DMS114 treated with DMSO at 0.1 percent for 48 hours (cell line): ENCODE data around the gene CRYGN.

ENCODE experiments used
- DNase-seq: peaks from one replicate; lab custom pipeline; 2025; ENCODE audit not compliant: unreplicated experiment; lab: John Stamatoyannopoulos, UW

CRYGN gene

GRCh38 chr7:151393031-151393977, 46.6 kb downstream of the CRYGN start:
- DNase-seq, result no peak

GRCh38 chr7:151392426-151392825, 47.5 kb downstream of the CRYGN start:
- DNase-seq, result no peak

- DNase-seq, result no peak
Observed at GRCh38 chr7:151392002-151392401, 47.9 kb downstream of the CRYGN start.

- no peak for DNase-seq
Observed at GRCh38 chr7:151391358-151391730, 48.6 kb downstream of the CRYGN start.

- DNase-seq, result no peak
Observed at GRCh38 chr7:151390598-151391357, 49.2 kb downstream of the CRYGN start.

- DNase-seq, result no peak
Observed at GRCh38 chr7:151389768-151390597, 50.0 kb downstream of the CRYGN start.

GRCh38 chr7:151389096-151389767, 50.7 kb downstream of the CRYGN start:
- DNase-seq, result no peak

GRCh38 chr7:151388430-151388829, 51.5 kb downstream of the CRYGN start:
- no peak for DNase-seq

- no peak for DNase-seq
Observed at GRCh38 chr7:151388007-151388297, 52.0 kb downstream of the CRYGN start.

- no peak for DNase-seq
Observed at GRCh38 chr7:151387161-151388006, 52.6 kb downstream of the CRYGN start.

- no peak for DNase-seq
Observed at GRCh38 chr7:151386301-151387160, 53.4 kb downstream of the CRYGN start.

GRCh38 chr7:151385626-151386300, 54.2 kb downstream of the CRYGN start:
- no peak for DNase-seq

GRCh38 chr7:151384776-151385625, 54.9 kb downstream of the CRYGN start:
- no peak for DNase-seq

GRCh38 chr7:151384352-151384697, 55.6 kb downstream of the CRYGN start:
- no peak for DNase-seq

- no peak for DNase-seq
Observed at GRCh38 chr7:151383638-151384351, 56.1 kb downstream of the CRYGN start.

GRCh38 chr7:151382079-151382885, 57.7 kb downstream of the CRYGN start:
- DNase-seq, result no peak
